ENCODE results near the gene FLOT1. TPM values are rescaled to one million over a fixed set of nuclear protein-coding genes. Genes with fewer than 3 reads are reported as not detected.

The FLOT1 gene
- total and polyA plus RNA-seq, 2 of the 13 experiments (the other 11 are each of a cell fraction or from before 2014, with no cell fraction given), result 82.3 to 130 TPM

- TF ChIP-seq FLYWCH1 (CRISPR knock-in tag; IDR thresholded peaks at IDR 0.05) (no peak), SP2 (CRISPR knock-in tag; IDR thresholded peaks at IDR 0.05) (no peak), GFI1 (CRISPR knock-in tag; IDR thresholded peaks at IDR 0.05; ENCODE audit: borderline replicate concordance) (no peak), CREBL2 (CRISPR knock-in tag; IDR thresholded peaks at IDR 0.05; ENCODE audit: borderline replicate concordance) (no peak), XBP1 (CRISPR knock-in tag; IDR thresholded peaks at IDR 0.05) (no peak), ZNF224 (CRISPR knock-in tag; IDR thresholded peaks at IDR 0.05) (no peak), ZNF878 (CRISPR knock-in tag; IDR thresholded peaks at IDR 0.05) (no peak), GATAD1 (CRISPR knock-in tag; IDR thresholded peaks at IDR 0.05) (no peak), DPF2 (CRISPR knock-in tag; IDR thresholded peaks at IDR 0.05; ENCODE audit: borderline replicate concordance, low read depth) (no peak), NFYB (CRISPR knock-in tag; IDR thresholded peaks at IDR 0.05) (no peak), HHEX (CRISPR knock-in tag; IDR thresholded peaks at IDR 0.05) (no peak), ZNF407 (CRISPR knock-in tag; IDR thresholded peaks at IDR 0.05; ENCODE audit: not compliant biosample characterization) (peak; percentile 27), SP5 (CRISPR knock-in tag; IDR thresholded peaks at IDR 0.05; ENCODE audit: borderline replicate concordance, low read depth) (no peak), ZNF253 (CRISPR knock-in tag; IDR thresholded peaks at IDR 0.05; ENCODE audit: borderline replicate concordance) (no peak), HMG20B (CRISPR knock-in tag; conservative IDR thresholded peaks at IDR 0.05) (no peak), ZNF577 (CRISPR knock-in tag; IDR thresholded peaks at IDR 0.05; ENCODE audit: borderline replicate concordance, low read depth) (no peak), KAT8 (CRISPR knock-in tag; IDR thresholded peaks at IDR 0.05) (no peak), ZSCAN20 (CRISPR knock-in tag; IDR thresholded peaks at IDR 0.05; ENCODE audit: borderline replicate concordance) (no peak), CENPX (CRISPR knock-in tag; IDR thresholded peaks at IDR 0.05) (no peak), ZBTB7B (CRISPR knock-in tag; IDR thresholded peaks at IDR 0.05) (no peak), ZNF557 (CRISPR knock-in tag; IDR thresholded peaks at IDR 0.05) (no peak), ZNF546 (CRISPR knock-in tag; conservative IDR thresholded peaks at IDR 0.05) (no peak), ZNF121 (CRISPR knock-in tag; IDR thresholded peaks at IDR 0.05) (no peak), ZNF761 (CRISPR knock-in tag; conservative IDR thresholded peaks at IDR 0.05) (no peak)
These were observed 11.7 kb downstream of the FLOT1 start (continued) for GRCh38 chr6:30730601-30731435.
